Hippocampal formation (tissue), 2 donors: Measurements from ENCODE around the gene FIBCD1.
"Not testable (repeated sequence)": the region's sequence is repeated elsewhere in the genome, so short reads cannot be mapped to it uniquely, and the experiment has no call there.

Experiments
- DNase-seq, 2 donors: peaks; one replicate each; lab custom pipeline; 2025; lab: John Stamatoyannopoulos, UW

Gene FIBCD1

GRCh38 chr9:130973686-130974281 is 34.7 kb upstream of the FIBCD1 start:
- DNase-seq = no peak

DNA sequence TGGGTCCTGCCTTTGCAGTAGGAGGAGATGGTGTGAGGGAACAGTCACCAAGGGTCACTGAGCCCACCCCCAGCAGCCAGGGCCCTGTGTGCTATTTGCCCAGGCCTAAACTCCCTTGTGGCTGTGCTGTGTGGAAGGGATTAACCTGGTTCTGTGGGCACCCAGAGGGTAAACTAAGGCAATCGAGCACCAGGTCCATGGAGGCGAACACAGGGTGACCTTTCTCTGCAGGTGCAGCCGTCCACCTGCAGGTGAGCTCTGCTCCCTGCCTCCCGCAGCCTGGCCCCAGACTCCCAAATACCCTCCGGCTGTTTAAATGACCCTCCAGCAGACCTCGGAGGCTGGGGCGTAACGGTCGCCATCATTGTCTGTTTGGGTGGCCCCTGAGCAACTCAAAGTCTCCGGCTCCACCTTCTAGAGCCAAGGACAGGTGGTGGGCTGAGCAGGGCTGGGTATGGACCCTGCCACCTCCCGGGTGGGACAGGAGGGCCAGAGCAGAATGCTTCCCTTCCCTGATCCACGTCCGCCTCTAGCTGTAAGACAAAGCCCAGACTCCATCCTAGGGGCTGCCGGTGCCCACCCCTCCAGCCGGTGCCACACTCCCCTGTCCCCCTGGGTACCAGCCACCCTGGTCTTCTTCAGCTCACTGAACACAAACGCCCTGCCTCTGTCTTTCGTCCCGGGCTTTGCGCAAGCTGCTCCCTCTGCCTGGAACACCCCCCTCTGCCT is 34.1 kb upstream of the FIBCD1 start:
- DNase-seq = no peak

DNA sequence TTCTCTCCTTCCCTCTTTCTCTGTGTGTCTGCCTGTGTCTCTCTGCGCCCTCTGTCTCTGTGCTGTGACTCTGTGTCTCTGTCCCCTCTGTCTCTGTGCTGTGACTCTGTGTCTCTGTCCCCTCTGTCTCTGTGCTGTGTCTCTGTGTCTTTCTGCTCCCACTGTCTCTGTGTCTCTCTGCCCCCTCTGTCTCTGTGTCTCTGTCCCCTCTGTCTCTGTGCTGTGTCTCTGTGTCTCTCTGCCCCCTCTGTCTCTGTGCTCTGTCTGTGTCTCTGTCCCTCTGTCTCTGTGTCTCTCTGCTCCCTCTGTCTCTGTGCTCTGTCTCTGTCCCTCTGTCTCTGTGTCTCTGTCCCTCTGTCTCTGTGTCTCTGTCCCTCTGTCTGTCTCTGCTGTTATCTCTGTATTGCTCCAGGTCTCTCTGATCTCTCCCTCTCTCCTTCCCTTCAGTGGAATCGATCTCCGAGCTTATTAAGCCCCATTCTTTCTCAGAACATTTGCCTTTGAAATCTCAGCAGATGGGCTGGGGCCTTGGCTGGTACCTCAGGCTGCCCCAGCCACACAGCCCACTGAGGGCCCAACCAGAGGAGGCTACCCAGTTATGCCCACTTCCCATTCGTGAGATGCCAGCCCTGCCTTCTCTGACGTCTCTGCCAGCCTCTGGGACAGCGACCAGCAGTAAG is 33.4 kb upstream of the FIBCD1 start:
- no peak for DNase-seq

- DNase-seq = no peak
Measured at GRCh38 chr9:130971294-130971849, 32.3 kb upstream of the FIBCD1 start.

DNA sequence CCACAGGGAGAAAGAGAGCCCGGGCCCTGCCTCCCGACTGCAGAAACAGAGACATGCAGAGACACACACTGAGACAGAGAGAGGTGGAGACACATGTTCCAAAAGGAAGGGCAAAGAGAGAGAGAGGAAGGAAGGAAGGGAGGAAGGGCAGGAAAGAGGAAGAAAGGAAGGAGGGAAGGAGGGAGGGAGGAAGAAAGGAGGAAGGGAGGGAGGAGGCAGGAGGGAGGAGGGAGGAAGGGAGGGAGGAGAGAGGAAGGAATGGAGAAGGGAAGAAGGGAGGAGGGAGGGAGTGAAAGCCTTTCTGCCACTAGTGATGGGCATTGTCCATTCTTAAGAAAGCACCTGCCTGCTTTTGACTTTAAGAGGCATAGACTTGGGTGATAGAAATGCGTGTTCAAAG is 31.8 kb upstream of the FIBCD1 start:
- no peak for DNase-seq

DNA sequence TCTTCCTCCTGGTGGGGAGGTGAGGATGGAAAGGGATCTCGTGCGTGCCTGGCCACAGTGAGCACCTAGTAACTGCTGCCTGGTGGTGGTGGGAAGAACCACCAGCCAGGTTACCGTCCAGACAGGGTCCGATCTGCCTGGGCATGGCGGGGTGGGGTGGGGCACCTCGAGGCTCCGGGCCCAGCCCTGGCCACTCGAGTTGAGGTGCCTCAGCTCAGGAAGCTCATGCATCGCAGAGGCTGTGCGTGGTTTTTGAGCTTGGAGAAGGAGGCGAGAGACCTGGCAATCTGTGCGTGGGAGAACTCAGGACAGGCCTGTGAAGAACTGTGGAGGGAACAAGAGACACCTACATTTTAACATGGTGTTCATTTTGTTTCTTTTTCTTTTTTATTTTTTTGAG is 31.0 kb upstream of the FIBCD1 start:
- no peak for DNase-seq

GRCh38 chr9:130965680-130966079 is 26.6 kb upstream of the FIBCD1 start:
- no peak for DNase-seq

GRCh38 chr9:130963916-130964315 is 24.9 kb upstream of the FIBCD1 start:
- DNase-seq = no peak

GRCh38 chr9:130963337-130963908 is 24.4 kb upstream of the FIBCD1 start:
- no peak for DNase-seq

GRCh38 chr9:130962418-130963316 is 23.6 kb upstream of the FIBCD1 start:
- DNase-seq = no peak

DNA sequence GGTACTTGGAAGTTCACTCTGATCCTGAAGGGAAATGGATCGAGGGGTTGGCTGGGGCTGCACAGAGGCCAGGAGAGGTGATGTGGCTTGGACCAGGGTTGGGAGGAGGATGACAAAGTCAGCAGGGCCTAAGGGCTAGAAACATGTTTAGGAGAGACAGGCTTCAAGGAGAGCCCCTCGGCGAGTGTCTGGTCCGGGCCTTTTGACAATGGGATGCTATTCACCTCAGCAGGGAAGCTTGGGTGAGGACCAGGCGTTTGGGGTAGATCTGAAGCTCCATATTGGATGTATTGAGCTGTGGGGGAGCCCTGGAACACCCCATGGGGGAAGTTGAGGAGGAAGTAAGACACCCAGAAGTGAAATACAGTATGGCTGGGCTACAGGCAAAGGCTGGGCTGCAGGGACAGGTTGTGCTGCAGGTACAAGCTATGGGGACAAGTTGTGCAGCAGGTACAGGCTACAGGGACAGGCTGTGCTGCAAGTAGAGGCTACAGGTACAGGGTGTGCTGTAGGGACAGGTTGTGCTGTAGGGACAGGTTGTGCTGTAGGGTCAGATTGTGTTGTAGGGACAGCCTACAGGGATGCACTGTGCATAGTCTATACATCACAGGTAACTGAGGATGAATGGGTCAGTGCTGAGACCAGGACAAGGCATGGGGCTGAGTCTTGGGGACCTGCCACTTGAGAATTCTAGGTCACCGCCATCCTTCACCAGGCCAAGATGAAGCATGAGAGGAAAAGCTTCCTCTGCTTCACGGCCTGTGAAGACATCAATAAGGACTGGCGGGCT is 22.7 kb upstream of the FIBCD1 start:
- DNase-seq = no peak

DNA sequence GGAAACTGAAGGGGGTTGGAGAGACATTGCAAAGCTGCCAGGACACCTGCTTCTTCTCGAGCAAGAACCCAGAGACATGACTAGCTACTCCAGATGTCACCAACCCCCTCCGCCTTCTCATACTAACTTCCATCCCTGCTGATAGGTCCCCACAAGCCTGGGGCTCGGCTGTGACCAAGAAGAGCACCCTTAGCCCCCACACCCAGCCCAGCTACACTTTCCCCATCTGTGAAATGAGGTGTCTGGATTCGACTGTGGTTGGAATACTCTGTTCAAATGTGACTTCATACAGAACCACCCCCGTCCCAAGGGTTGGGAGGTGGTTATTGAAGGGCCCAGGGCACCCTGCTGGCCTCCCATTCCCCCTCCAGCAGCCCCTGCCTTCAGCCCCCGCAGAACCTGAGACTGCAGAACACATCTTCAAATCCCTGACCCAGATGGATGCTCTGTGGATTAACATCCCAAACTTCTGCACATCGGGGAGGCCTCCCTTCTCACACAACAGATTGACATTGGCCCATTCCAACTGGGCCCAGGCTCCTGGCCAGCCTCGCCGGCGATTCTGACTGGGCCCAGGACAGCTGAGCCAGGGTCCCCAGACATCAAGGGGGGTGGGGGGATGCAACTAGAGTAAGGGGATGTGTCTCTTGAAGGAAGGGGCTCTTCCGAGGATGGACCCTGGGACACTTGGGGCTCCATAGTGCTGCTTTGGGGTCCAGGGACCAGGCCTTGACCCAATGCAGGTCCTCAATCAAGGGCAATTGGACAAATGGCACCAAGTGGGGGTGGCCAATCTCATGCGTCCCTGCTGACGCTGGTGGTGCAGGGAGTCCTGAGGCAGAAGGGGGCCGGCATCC is 21.7 kb upstream of the FIBCD1 start:
- no peak for DNase-seq

- DNase-seq = no peak
Measured at GRCh38 chr9:130959809-130960334, 20.8 kb upstream of the FIBCD1 start.

GRCh38 chr9:130958564-130958963 is 19.5 kb upstream of the FIBCD1 start:
- DNase-seq = not testable (repeated sequence)

GRCh38 chr9:130957451-130958203 is 18.6 kb upstream of the FIBCD1 start:
- DNase-seq = no peak

- DNase-seq = no peak
Measured at GRCh38 chr9:130956636-130957450, 17.8 kb upstream of the FIBCD1 start.

DNA sequence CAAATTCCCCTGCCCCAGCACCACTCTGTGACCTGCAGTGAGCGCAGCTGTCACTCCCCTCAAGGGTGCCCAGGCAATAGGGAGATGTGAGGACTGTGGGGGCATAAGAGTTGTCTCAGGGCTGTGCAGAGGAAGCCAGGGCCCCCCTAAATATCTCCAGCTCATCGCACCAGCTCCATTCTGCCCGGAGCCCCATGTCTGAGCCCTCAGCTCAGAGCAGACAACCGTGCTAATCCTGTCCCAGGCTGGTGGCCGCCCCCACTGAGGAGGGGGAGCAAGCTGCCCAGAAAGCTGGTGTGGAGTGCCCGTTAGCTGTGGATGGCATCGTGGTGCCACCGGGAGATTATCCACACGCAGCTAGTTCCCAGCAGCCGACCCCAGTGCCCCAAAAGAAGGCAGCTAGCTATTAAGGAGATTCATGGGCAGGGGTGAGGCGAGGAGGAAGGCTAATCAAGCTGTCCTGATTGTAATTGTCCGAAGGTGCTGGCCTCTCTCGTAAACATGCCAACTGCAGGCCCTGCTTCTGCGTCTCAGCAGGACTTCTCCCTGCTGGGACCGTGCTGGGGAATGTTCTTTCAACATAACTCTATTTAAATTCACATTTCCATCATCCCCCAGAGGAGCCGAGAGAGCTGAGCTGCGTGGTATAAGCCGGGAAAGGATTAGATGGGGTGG is 17.0 kb upstream of the FIBCD1 start:
- DNase-seq = no peak
